LHCN-M2 (cell line): Measurements from ENCODE around the gene CGGBP1. TPM values are rescaled to one million over a fixed set of nuclear protein-coding genes. Genes with fewer than 3 reads are reported as not detected.
"Not testable (repeated sequence)": the region's sequence is repeated elsewhere in the genome, so short reads cannot be mapped to it uniquely, and the experiment has no call there.

Experiments
- DNase-seq: peaks from one replicate; pipeline ENCODE4 v3.0.0-alpha.2; 2012; ENCODE audit warnings: low read depth
- total RNA-seq: library from RNA; depleted of rRNA; stranded (reverse); fragments of >200 nt; gene quantifications from 2 replicates; pipeline ENCODE4 v1.2.3, GENCODE V29; 2014; rRNA removed

CGGBP1 gene
- total RNA-seq, 1 experiment from 2014 or later: 68.1 TPM

DNA sequence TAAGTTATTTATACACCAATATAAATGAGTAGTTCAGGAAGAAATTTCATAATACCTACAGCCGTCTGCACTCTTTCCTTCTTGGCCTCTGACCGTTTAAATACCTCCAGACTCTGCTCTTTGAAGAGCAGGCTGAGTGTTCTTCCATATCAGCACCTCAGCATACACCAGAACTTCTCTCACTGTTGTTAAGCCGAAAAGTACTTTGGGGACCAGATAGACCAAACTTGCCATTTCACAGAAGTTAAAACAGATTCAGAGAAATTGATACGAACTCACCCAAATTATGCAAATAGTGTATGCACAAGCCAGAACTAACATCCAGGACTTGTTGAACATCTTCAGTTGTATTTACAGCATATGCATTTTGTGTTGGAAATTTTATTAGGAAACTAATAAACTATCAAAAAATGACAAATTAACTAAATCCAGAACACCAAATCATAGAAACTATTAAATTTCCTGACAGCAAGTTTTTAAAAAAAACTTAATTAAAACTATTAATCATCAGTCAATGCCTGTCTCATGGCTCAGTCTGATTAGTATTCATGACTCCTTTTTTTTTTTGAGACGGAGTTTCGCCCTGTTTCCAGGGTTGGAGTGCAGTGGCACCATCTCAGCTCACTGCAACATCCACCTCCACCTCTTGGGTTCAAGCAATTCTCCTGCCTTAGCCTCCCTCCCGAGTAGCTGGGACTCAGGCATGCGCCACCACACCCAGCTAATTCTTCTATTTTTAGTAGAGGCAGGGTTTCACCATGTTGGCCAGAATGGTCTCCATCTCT, 24.1 kb downstream of the CGGBP1 start:
- DNase-seq: no peak

GRCh38 chr3:88033808-88034207, 25.0 kb downstream of the CGGBP1 start:
- peak; percentile 18 for DNase-seq

- no peak for DNase-seq
Measured at GRCh38 chr3:88033079-88033478, 25.7 kb downstream of the CGGBP1 start.

DNA sequence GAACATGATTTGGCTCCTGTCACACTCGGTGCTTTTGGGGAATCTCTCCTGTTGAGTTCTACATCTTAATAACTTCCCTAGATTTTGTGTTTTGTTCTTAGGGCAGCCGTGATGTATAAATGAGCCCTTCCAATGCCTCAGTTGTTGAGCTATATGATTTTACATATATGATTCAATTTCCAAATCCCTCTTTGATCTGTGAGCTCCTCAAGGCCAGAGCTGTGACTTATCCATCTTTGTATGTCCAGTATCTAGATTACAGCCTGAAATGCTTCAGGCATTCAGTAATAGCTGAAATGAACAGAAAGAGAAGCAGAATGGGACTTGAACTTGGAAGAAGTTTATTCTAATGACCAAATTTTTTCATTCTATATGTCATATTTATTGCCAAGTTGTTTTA, 26.6 kb downstream of the CGGBP1 start:
- peak; percentile 17 for DNase-seq

DNA sequence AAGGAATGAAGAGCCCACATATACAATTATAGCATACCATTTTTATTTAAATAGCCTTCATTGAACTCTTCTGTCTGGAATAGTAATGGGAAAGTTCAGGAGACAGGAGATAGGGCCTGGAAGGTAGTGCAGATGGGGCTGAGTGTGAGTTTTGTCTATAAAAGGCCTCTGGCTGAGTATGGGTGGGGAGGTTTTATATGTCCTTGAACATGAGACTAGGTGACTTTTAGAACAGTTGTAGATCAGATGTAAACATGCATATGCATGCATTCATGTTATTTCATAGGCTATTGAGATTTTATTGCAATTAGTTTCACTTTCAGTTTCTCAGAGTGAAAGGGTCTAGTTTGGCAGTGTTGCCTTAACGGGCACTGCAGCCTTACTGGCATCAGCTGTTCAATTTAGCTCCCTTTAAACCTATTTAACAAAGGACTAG, 27.1 kb downstream of the CGGBP1 start:
- DNase-seq: peak; percentile 69

DNA sequence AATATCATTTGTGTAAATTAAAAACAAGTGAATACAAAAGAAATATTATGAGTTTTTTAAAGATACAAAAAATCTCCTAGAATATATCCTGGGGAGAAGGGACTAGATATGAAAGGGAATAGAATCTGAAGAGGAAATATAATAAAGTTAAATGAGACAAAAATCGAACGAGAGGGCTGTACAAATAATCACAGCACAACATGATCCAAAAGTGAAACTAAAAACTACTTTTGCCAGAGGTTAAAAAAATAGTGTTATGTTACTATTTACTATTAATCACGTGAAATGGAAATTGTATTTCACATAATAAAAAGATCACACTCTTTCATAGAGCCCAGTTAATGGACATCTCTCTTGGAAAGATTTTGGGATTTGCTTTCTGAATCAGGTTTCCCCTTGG, 28.6 kb downstream of the CGGBP1 start:
- no peak for DNase-seq

DNA sequence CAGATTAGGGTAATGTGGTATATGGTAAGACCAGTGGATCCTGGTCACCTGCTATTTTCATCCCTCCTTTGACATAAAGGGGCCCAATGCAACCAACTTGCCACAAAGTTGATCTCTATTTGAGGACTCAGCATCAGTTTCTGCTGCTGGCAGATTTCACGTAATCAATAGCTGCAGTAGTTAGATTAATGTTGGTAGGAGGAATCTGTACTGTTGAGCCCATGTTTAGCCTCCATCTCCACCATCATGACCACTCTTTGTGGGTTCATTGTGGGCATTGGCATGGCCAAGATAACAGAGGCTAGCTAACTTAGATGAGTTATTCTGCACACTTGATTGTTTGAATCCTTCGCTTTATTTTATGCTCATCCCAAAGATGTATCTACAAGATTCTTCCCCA, 29.9 kb downstream of the CGGBP1 start:
- DNase-seq: no peak

DNA sequence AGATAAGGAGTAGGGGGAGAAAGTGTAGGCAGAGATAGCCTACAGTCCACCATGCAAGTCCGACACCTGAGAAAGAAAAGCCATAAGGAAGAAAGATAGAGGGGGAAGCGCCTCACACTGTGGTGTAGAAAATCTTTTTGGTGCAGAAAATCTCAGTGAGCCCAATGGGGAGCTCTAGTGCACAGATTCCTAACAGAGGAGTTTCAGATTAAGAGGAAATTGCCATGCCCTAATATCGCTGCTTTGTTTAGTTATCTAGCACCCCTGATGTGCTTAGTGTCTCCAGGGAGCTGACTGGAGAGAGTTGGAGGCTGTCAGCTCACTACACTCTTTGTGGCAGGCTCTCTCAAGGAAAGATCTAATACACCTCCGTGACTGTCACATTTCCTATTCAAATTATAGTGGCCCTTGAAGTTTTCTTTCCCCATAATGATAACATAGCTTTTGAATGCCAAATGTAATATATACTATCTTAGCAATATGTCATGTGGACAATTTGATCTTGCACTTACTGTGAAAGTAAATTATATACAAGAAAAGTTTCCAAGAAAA, 33.7 kb downstream of the CGGBP1 start:
- DNase-seq: no peak

GRCh38 chr3:88019024-88019423, 39.8 kb downstream of the CGGBP1 start:
- DNase-seq: no peak

GRCh38 chr3:88015656-88016055, 43.1 kb downstream of the CGGBP1 start:
- not testable (repeated sequence) for DNase-seq

DNA sequence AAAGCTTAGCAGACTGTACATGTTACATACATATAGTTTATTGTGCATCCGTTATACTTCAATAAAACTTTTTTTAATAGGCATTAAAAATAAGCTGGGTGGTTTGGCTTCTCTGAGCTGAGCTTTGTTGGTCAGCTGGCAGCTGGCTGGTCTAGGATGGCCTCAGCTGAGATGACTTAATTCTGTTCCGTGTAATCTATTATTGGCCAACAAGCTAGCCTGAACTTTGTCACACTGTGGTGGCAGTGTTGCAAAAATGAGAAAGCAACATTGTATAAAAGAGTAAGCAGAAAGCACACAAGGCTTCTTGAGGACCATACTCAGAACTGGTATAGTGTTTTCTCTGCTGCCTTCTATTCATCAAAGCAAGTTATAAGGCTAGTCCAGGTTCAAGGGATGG, 45.2 kb downstream of the CGGBP1 start:
- DNase-seq: no peak

GRCh38 chr3:88010810-88011209, 48.0 kb downstream of the CGGBP1 start:
- DNase-seq: no peak

DNA sequence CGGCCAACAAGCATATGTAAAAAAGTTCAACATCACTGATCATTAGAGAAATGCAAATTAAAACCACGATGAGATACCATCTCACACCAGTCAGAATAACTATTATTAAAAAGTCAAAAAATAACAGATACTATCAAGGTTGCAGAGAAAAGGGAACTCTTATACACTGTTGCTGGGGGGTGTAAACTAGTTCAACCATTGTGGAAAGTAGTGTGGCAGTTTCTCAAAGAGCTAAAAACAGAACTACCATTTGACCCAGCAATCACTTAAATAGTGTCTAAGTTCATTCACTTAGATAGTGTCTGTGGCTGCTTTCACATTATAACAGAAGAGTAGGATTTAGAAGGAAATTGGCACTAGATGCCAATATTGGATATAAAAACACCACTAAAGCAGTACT, 49.7 kb downstream of the CGGBP1 start:
- no peak for DNase-seq

- peak; percentile 56 for DNase-seq
Measured at GRCh38 chr3:88005066-88005465, 53.7 kb downstream of the CGGBP1 start.

GRCh38 chr3:88003115-88003755, 55.6 kb downstream of the CGGBP1 start:
- peak; percentile 53 for DNase-seq

DNA sequence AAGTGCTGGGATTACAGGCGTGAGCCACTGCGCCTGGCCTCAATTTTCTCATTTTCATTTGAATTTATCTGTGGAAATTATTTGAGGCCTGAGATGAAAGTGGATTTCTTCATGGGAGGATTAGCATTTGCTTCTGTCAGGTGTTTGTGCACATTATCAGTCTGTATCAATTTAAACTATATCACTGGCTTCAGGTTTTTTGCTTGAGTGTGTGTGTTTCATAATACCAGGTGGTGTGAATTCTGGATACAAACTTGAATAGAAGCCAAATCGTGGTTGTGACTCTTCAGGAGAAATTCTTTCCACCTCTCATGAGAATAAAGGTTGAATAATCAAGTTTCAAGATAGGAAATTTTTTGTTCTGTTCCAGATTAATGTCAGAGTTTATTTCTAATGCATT, 56.4 kb downstream of the CGGBP1 start:
- no peak for DNase-seq

Other genes starting within 250 kb of the CGGBP1 start
- gene ZNF654, start 250 bp upstream of the CGGBP1 start, total RNA-seq: 14.8 and 14.9 TPM in 2 replicates
- gene C3orf38, start 91.0 kb upstream of the CGGBP1 start, total RNA-seq: 29.9 and 34.3 TPM in 2 replicates